HepG2 (cell line): ENCODE measurements around the gene FAAP100. TPM values are rescaled to one million over a fixed set of nuclear protein-coding genes. Genes with fewer than 3 reads are reported as not detected.
"Not testable (repeated sequence)": the region's sequence is repeated elsewhere in the genome, so short reads cannot be mapped to it uniquely, and the experiment has no call there.

Experiments used
- ATAC-seq: fragments of 200-7000 bp; cut with Tn5 transposase; 3 replicates; pipeline ENCODE4 v1.9.1; 2020; ENCODE audit warnings: mild to moderate bottlenecking, moderate library complexity
- BruUV-seq: library from RNA; stranded (reverse); fragments of 400-500 nt; replicated peaks from 2 replicates; lab custom pipeline; 2021; lab: Mats Ljungman, UMichigan
- CTCF ChIA-PET: fragments of 300-600 bp; formaldehyde crosslinking; extraction: SDS; loops from one replicate; lab custom pipeline; 2021; ENCODE audit warnings: low total read pairs, inconsistent platforms, low intra/inter-chr PET ratio; lab: Yijun Ruan, JAX
- POLR2A ChIA-PET: fragments of 350-600 bp; sonication (Branson Sonifier 250); formaldehyde crosslinking; loops from one replicate; lab custom pipeline; 2020; ENCODE audit warnings: antibody characterized with exemption, inconsistent platforms; lab: Yijun Ruan, JAX
- DNase-seq: peaks from one replicate; pipeline ENCODE4 v3.0.0-alpha.2; 2015; ENCODE audit warnings: low spot score
- FAIRE-seq: peaks from 3 replicates; lab custom pipeline; 2011; peaks lifted over from hg19 to GRCh38; lab: Jason Lieb, UNC
- H2AFZ ChIP-seq: one replicate; pipeline ENCODE4 v1.6.1; 2011; ENCODE audit warnings: low read length, inconsistent platforms
- H3K27ac ChIP-seq: fragments of 300-600 bp; 3 replicates; pipeline ENCODE4 v1.8.0; 2011; ENCODE audit warnings: mixed run types, mild to moderate bottlenecking, mixed read lengths, low read length, inconsistent platforms; ENCODE audit not compliant: insufficient read depth; ENCODE audit errors: extremely low read length
- H3K27me3 ChIP-seq, 2 experiments: fragments of 200-600 bp in 1 of 2; 2 replicates in 1 of 2; 3 replicates in 1 of 2; pipeline versions ENCODE4 v1.6.0 to v1.8.0; 2011; ENCODE audit warnings: low read length in 2 of 2, mild to moderate bottlenecking in 2 of 2, moderate library complexity in 2 of 2, inconsistent platforms in 1 of 2; ENCODE audit not compliant: insufficient read depth in 2 of 2, control insufficient read depth in 1 of 2
- H3K36me3 ChIP-seq, 2 experiments: fragments of 200-600 bp in 1 of 2; replicated peaks in 1 of 2; 2 replicates in 1 of 2; 3 replicates in 1 of 2; pipeline versions ENCODE4 v1.5.1 to v1.8.0; 2011; ENCODE audit warnings: low read length in 2 of 2, inconsistent platforms in 1 of 2; ENCODE audit not compliant: insufficient read depth in 2 of 2, control insufficient read depth in 1 of 2
- H3K4me1 ChIP-seq: 2 replicates; pipeline ENCODE4 v1.5.1; 2012; ENCODE audit warnings: low read length, inconsistent platforms; ENCODE audit not compliant: insufficient read depth
- H3K4me2 ChIP-seq: 2 replicates; pipeline ENCODE4 v1.6.0; 2011; ENCODE audit warnings: low read depth, low read length, inconsistent platforms
- H3K4me3 ChIP-seq, 3 experiments: fragments of 200-600 bp in 1 of 3; sonication (generic), shearing (Covaris generic) in 1 of 3; replicated peaks in 1 of 3; 2 replicates each; pipeline ENCODE4 v1.5.1; 2011 to 2016; ENCODE audit warnings: low read length in 3 of 3, inconsistent platforms in 2 of 3, low read depth in 2 of 3, mild to moderate bottlenecking in 2 of 3, control low read depth in 1 of 3, mixed read lengths in 1 of 3; ENCODE audit not compliant: insufficient read depth in 1 of 3
- H3K79me2 ChIP-seq: one replicate; pipeline ENCODE4 v1.6.1; 2011; ENCODE audit warnings: low read length, inconsistent platforms; ENCODE audit not compliant: insufficient read depth
- H3K9ac ChIP-seq: 2 replicates; pipeline ENCODE4 v1.6.0; 2011; ENCODE audit warnings: mild to moderate bottlenecking, low read depth, low read length, inconsistent platforms; ENCODE audit not compliant: insufficient read depth
- H3K9me3 ChIP-seq: 2 replicates; pipeline ENCODE4 v1.5.1; 2012; ENCODE audit warnings: mild to moderate bottlenecking, low read length
- H4K20me1 ChIP-seq: 2 replicates; pipeline ENCODE4 v1.6.0; 2011; ENCODE audit warnings: inconsistent platforms, mild to moderate bottlenecking, low read length, moderate library complexity; ENCODE audit not compliant: insufficient read depth
- ATF7 ChIP-seq, 2 experiments: fragments of 450-650 bp in 1 of 2; sonication (generic) in 1 of 2; formaldehyde crosslinking in 1 of 2; IDR thresholded peaks; 2 replicates each; pipeline versions ENCODE4 v1.4.0 to v1.6.1; 2016 to 2020; ENCODE audit warnings: antibody characterized with exemption in 1 of 2, mild to moderate bottlenecking in 1 of 2, missing genetic modification reagents in 1 of 2
- ATM ChIP-seq: fragments of 450-650 bp; IDR thresholded peaks from 2 replicates; pipeline ENCODE4 v1.7.1; 2017; ENCODE audit warnings: mild to moderate bottlenecking, borderline replicate concordance
- CREB1 ChIP-seq, 2 experiments: fragments of 450-650 bp in 1 of 2; IDR thresholded peaks; 2 replicates each; pipeline ENCODE4 v1.6.1; 2016 to 2017; ENCODE audit warnings: control low read depth in 1 of 2, mild to moderate bottlenecking in 1 of 2, missing compliant biosample characterization in 1 of 2, missing genetic modification characterization in 1 of 2
- FOXA1 ChIP-seq, 2 experiments: fragments of 450-650 bp in 1 of 2; sonication (generic) in 1 of 2; formaldehyde crosslinking in 1 of 2; IDR thresholded peaks; 2 replicates each; pipeline versions ENCODE4 v1.4.0 to v1.6.1; 2016 to 2020; ENCODE audit warnings: missing genetic modification reagents in 1 of 2
- IKZF1 ChIP-seq: fragments of 450-650 bp; IDR thresholded peaks from 2 replicates; pipeline ENCODE4 v1.7.1; 2016
- NBN ChIP-seq: fragments of 450-650 bp; conservative IDR thresholded peaks from 2 replicates; pipeline ENCODE4 v1.6.1; 2017
- PHB2 ChIP-seq: fragments of 450-650 bp; IDR thresholded peaks from 2 replicates; pipeline ENCODE4 v1.6.1; 2018; ENCODE audit not compliant: partially characterized antibody
- SOX6 ChIP-seq, 2 experiments: fragments of 450-650 bp in 1 of 2; sonication (generic) in 1 of 2; formaldehyde crosslinking in 1 of 2; IDR thresholded peaks; 2 replicates each; pipeline versions ENCODE4 v1.4.0 to v1.6.1; 2017 to 2020; ENCODE audit warnings: antibody characterized with exemption in 1 of 2, mild to moderate bottlenecking in 1 of 2, missing genetic modification reagents in 1 of 2
- TRIM22 ChIP-seq: fragments of 450-650 bp; IDR thresholded peaks from 2 replicates; pipeline ENCODE4 v1.6.1; 2017
- WGBS: methylation state at CpG from one replicate; pipeline ENCODE4 v1.1.6; 2017; ENCODE audit warnings: low lambda C conversion rate; 5-methylcytosine and 5-hydroxymethylcytosine counted together
- in situ Hi-C: cut with HindIII; loops from 2 replicates; pipeline ENCODE4 v1.10.0; 2017; ENCODE audit warnings: low pct_unique_long_range_greater_than_20kb; ENCODE audit not compliant: extremely low pct_ligation_motif_present
- intact Hi-C: fragments of 100-400 bp; cut with micrococcal nuclease; formaldehyde crosslinking; loops from one replicate; pipeline ENCODE4 v1.10.0; 2022; ENCODE audit not compliant: unreplicated experiment
- polyA plus RNA-seq, 8 experiments: library from polyadenylated mRNA; depleted of rRNA in 3 of 8; stranded (reverse) in 7 of 8; unstranded in 1 of 8; fragments of >200 nt; fragmentation: Illumina TruSeq in 4 of 8; extraction: Trizol in 4 of 8; gene quantifications; 2 replicates each; pipeline versions ENCODE4 v1.2.1 to v1.2.3, GENCODE V29; 2011 to 2016; ENCODE audit warnings: low read depth in 4 of 8, missing spikeins in 1 of 8, mixed read lengths in 1 of 8; ENCODE audit not compliant: insufficient read depth in 1 of 8
- total RNA-seq, 5 experiments: library from RNA; depleted of rRNA; stranded (reverse); fragments of >200 nt; fragmentation: Illumina TruSeq; extraction: Trizol; gene quantifications; 2 replicates each; pipeline ENCODE4 v1.2.3, GENCODE V29; 2016; ENCODE audit warnings: low read depth in 1 of 5
- TF ChIP-seq, protein P1 (sequence below): fragments of 450-650 bp; IDR thresholded peaks from 2 replicates; pipeline ENCODE4 v1.6.1; 2016

FAAP100 gene
- total and polyA plus RNA-seq, 2 of the 13 experiments (the other 11 are each of a cell fraction or from before 2014, with no cell fraction given), result 7.6 to 20.8 TPM

DNA sequence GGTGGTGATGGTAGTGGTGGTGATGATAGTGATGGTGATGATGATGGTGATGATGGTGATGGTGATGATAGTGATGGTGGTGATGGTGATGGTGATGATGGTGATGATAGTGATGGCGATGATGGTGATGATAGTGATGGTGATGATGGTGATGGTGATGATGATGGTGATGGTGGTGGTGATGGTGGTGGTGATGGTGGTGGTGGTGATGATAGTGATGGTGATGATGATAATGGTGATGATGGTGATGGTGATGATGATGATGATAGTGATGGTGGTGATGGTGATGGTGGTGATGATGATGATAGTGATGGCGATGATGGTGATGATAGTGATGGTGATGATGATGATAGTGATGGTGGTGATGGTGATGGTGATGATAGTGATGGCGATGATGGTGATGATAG lies 20.2 kb downstream of the FAAP100 start:
- intact Hi-C loops; H3K4me3 ChIP-seq; BruUV-seq; H3K36me3 ChIP-seq; H3K27ac ChIP-seq; in situ Hi-C loops; TF ChIP-seq CREB1, ATF7, FOXA1, SOX6 (CRISPR knock-in tag; IDR thresholded peaks at IDR 0.05): not testable (repeated sequence)
- peak; percentile 37 for FAIRE-seq
- H3K4me1 ChIP-seq, result peaks cover 24% of the 10 kb centered on the region
- TF ChIP-seq NBN (0 out of 2 replicates have a peak, but pooled peaks have one; percentile 27), IKZF1 (peak; percentile 81), PHB2 (peak; percentile 25), CREB1 (IDR thresholded peaks at IDR 0.05) (peak; percentile 95), ATF7 (IDR thresholded peaks at IDR 0.05) (peak; percentile 43; the same call in 1 of the 2 replicates), FOXA1 (IDR thresholded peaks at IDR 0.05) (peak; percentile 46; the same call in 1 of the 2 replicates), TRIM22 (0 out of 2 replicates have a peak, but pooled peaks have one; percentile 55), ATM (0 out of 2 replicates have a peak, but pooled peaks have one; percentile 37), SOX6 (IDR thresholded peaks at IDR 0.05) (peak; percentile 84; the same call in 1 of the 2 replicates)
- TF ChIP-seq, protein P1, sequence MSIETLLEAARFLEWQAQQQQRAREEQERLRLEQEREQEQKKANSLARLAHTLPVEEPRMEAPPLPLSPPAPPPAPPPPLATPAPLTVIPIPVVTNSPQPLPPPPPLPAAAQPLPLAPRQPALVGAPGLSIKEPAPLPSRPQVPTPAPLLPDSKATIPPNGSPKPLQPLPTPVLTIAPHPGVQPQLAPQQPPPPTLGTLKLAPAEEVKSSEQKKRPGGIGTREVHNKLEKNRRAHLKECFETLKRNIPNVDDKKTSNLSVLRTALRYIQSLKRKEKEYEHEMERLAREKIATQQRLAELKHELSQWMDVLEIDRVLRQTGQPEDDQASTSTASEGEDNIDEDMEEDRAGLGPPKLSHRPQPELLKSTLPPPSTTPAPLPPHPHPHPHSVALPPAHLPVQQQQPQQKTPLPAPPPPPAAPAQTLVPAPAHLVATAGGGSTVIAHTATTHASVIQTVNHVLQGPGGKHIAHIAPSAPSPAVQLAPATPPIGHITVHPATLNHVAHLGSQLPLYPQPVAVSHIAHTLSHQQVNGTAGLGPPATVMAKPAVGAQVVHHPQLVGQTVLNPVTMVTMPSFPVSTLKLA, result peak; percentile 25
- TF ChIP-seq, all 625 proteins: peak for 10; not testable (repeated sequence) for 615
- H3K79me2 ChIP-seq, H2AFZ ChIP-seq, ATAC-seq, POLR2A ChIA-PET, CTCF ChIA-PET, H3K4me2 ChIP-seq, H4K20me1 ChIP-seq, H3K9ac ChIP-seq, DNase-seq: not testable (repeated sequence)
- H3K9me3 ChIP-seq, result peaks cover 15% of the 10 kb centered on the region; the same call in 1 of the 2 replicates
- peaks cover 16 to 35% of the 10 kb centered on the region in 2 experiments for H3K27me3 ChIP-seq
- WGBS, result 95% methylated on average over 3 of the region's 3 CpGs
